Activated T-cell treated with anti-CD3 and anti-CD28 coated beads for 4 hours (primary cell): Measurements from ENCODE around the gene ELMO1.

ENCODE experiments used
- DNase-seq: peaks from one replicate; pipeline ENCODE4 v3.0.0-alpha.2; 2020

The ELMO1 gene

DNA sequence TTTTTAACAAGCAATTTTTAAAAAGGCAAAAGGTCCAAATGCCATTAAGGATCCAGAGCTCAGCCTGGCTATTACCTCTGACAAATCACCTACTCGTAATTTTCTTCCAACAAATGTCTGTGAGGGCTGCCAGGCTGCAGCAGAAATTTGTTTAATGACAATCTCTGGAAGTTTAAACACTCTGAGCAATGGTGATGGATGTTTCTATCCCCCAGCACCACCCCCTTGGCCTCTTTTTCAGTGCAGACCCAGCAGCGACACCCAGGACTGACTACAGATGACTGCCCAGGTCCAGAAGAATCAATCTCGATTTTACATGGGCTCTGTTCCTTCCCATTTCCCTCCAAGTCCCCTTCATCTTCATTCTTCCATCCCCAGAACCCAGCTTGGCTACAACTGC, 523.0 kb downstream of the ELMO1 start:
- no peak for DNase-seq

DNA sequence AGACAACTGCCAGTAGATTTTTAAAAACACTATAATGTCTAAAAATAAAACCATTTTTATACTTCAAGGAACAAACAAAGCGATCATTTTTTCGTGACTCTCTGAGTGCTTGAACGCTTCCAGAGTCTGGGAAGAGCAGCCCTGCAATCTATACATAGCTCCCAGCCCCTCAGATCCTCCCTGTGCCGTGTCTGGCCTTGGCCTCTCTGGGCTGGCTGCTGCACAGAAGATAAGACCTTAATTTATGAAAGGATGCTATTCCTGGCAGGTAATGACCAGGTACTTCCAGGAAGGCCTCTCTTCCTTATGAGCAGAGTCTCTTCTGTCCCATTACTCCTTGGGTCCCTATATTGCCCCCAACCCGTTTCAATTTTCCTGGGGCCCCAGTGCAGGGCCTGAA, 523.5 kb downstream of the ELMO1 start:
- no peak for DNase-seq

DNA sequence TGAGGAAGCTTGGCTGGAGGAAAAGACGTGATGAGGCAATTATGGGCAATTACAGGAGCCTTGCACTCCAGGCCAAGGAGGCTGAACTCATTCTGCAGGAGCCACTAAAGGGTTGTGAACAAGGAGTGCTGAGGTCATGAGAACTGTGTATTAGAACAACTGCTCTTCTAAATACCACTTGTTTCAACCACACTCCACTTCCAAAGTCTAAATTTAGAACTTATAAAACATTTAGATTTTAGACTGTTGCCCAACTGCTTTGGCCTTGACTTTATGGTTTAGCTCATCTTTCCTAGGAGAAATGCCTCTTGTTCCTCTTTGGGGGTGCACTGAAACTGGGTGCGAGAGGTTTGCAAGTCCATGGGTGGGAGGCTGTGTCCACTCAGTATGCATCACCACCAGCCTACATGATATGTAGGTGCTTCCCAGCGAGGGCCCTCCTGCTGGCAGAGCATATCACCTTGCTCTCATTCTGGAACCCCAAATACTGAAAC, 524.7 kb downstream of the ELMO1 start:
- no peak for DNase-seq

DNA sequence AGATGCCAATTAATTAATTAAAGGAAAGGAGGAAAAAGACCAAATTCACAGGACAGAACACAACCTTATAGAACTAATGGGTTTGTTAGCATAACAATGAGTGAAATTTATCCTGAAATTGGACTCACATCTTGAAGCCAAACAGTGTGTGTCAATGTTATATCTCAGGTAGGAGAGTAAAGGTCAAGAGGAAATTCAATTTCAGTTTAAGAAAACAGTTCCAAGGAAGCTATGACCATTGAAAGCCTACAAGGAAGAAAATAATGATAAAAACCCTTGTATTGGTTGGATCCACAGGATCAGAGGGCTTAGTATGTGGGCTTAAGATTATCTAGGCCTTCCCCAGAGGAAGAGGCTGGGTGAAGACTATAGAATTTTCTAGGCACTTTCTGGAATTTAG, 525.5 kb downstream of the ELMO1 start:
- no peak for DNase-seq

DNA sequence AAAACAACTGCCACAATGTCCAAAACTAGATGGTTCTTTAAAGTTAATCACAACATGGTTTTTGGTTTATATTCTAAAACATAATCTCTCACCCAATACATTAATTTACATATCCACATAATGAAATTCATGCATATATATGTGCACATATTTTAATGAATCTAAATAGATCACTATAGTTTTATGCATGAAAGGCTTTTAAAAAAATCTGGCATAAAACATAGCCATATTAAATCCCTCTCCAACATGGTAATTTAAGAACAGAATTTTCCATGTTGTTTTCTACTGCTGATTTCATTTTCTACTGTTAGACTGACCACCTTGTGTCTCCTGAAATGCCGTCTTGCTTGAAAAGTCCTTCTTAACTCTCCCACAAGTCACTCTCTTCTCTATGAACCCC, 528.2 kb downstream of the ELMO1 start:
- DNase-seq, result no peak

DNA sequence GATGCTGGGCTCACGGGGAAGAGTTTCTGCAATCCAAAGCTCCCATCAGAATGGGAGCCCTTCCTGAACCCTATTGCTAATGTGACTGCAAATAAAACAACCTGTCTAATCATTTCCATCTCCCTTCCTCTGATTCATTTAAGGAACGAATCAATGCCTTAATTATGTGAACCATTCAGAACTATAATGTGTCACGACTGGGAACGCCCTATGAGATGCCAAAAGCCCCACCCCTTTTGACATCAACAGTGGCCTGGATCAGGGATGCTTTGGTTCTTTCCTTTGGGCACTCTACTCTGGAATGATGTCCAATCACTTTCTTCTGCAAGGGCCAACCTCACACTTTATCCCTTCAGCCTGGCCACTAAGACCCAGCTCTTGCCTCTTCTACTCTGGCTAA, 528.9 kb downstream of the ELMO1 start:
- DNase-seq, result no peak

DNA sequence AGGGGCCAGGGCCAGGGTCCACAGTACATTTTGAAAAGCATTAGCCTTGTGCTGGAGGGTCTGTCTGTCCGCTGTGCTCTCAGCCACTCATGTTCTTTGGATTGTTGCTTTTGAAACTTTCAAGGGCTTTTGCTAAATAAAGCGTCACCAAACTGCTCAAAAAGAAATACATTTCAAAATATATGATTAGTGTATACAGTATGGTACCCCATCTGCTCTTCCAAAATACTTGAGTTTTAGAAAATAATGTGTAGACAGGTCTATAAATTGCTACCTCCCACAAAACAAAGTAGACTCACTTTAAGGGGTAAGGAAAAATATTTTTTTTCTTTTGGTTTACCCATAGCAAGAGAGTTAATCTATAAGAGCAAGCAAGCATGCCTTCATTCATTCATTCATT, 530.1 kb downstream of the ELMO1 start:
- no peak for DNase-seq

DNA sequence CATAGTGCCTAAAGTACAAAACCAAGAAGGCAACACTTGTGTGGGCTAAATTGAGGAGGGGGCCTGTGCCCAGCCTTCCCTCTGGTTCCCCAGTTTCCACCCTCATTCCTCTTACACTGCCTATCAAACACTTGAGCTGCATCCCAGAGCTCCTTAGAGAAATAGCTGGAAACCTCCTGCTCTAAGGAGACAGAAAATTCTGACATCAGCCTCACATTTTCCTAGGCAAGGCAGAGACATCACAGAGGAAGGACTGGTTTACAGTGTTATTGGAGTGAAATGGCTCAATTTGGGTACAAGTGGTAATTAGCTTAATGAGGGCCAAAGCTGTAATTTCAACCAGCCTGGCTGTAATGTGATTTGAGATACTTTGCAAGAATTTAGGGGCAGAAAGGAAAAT, 532.0 kb downstream of the ELMO1 start:
- DNase-seq, result no peak

DNA sequence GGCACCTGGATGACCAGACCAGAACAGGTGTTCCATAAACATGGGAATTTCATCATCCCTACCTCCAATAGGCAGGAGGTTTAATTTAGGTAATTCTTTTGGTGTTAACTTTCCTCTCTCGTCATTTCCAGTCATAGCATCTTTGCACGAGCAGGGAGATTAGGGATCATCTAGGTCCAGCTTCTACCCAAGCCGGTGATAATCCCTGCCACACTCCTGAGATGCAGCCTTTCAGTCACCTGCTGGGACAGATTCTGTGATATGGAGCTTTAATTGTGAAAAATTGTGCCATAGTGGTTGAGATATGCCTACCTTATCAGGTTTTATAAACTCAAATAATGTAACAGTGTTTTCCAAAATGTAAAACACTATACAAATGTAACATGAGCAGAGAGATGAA, 532.5 kb downstream of the ELMO1 start:
- DNase-seq, result no peak

DNA sequence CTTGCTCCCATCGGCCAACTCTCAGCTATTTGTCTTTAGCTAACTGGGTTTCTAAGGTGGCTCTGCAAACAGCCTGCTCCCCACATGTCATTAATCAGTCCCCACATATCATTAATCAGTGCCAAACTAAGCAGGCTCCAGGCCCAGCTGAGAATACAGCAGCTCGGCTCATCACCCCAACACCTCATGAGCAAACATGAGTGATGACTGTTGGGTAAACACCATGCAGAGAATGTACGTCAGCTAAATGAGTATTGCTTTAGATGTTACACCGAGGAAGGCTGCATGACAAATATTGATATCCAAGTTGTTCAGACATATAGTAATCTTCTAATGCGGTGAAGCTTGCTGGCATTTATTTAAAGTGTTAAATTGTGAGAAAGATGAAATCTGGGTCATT, 536.9 kb downstream of the ELMO1 start:
- DNase-seq, result no peak

DNA sequence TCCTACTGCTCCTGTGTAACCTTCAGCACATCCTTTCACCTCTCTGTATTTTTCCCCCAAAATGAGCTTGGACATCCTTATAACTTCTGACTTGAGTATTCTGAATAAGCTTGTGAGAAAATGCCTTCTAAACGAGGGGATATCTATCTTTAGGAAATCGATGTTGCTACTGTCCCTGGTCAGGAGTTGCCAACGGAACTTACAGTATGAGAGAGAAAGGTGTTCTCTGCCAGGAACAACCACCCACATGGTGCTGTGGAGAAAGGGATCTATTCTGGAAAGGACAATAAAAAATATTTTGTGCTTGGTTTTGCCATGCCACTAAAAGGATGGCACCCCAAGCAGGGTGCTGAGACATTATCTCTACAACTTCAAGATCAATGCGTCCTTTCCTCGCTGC, 537.8 kb downstream of the ELMO1 start:
- DNase-seq, result no peak

DNA sequence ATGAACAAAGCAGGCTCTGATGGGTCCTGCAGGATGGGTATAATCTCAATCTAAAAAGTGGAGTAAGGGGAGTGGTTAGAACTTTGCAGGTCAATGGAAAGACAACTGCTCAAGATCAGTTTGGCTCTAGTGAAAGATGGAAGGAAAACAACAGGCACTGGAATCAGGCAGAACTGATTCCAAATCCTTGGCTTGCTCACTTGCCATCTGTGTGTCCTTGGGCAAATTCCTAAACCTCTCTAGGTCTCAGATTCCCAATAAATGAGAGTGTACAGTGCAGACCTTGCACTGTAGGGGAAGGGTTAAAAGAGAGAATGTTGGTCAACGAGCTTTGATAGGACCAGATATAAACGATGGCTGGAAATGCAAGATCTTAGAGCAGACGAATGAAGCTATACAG, 538.3 kb downstream of the ELMO1 start:
- DNase-seq, result no peak

DNA sequence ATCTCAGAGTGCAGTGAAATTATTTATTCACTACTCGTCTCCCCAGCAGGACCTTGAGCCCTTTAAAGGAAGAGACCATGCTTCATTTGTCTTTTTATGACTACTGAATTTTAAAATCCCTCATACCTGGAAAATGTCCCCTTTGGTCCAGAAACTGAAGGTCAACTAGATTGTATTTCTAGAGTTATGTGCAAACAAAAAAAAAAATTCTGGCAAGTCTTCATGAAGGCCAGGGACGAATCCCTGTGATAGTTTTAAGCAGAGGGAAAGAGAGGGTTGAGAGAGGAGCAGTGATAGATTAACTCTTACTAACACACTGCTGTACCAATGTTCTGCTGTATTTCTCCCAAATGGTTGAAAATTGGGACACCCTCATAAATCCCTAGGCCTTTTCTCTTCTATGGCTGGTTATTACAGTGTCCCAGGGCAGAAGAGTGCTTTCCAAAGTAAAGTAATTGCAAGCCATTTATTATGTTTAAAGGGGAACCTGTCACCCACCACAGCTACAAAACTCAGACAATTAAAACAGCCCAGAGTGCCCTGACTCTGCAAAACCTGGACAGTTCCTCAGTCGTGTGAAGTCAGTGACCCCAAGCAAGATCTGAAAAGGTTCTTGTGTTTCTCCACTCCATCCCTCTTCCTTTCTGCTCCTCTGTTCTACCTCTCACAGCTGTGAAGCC, 541.6 kb downstream of the ELMO1 start:
- no peak for DNase-seq

DNA sequence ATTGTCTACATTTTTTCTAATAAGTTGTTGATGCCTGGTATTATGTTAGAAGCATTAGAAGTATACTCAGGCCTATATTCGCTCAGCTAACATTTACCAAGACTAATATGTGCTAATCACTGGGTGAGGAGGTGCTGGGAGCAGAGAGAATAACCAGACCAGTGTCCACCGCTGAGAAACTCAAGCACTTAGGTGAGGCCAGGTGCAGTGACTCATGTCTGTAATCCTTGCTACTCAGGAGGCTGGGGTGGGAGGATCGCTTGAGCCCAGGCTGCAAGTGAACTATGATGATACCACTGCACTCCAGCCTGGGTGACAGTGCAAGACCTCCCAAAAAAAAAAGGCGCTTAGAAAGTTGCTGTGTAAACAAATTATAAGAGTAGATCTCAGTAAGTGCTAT, 542.2 kb downstream of the ELMO1 start:
- DNase-seq, result no peak

DNA sequence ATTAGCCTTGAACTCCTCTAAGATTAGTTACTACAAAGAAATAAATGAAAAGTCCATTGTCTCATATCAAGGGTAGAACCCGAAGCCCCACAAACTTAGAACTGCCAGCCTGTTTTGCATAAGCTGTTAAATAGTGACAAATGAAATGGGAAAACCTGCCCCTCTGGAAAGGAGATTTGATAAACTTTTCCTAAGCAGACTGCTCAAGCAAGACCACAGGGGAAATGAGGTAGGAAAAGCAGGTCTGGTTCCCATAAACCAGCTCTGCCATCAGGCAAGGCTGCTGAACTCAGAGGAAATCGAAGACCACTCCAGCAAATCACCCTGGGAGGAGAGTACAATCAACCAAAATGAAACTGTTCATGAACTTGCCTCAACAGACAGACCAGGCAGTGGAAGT, 542.8 kb downstream of the ELMO1 start:
- no peak for DNase-seq

DNA sequence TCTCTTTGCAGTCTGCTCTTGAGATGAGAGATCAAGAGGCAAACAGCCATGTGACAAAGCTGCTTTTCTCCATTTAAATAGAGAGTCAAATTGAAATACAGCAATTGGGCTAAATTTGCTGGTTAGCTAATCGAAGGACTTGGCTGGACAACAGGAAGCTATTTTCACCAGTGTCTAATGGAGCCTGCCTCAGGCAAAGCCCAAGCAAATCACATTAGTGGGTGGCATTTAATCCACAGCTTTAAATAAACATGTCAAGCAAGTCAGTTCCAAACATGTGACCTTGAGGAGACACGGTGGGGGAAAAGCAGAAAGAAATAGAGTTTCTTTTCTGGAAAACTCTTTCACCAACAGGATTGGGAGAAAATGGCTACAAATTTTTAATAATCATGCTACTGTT, 543.9 kb downstream of the ELMO1 start:
- no peak for DNase-seq

DNA sequence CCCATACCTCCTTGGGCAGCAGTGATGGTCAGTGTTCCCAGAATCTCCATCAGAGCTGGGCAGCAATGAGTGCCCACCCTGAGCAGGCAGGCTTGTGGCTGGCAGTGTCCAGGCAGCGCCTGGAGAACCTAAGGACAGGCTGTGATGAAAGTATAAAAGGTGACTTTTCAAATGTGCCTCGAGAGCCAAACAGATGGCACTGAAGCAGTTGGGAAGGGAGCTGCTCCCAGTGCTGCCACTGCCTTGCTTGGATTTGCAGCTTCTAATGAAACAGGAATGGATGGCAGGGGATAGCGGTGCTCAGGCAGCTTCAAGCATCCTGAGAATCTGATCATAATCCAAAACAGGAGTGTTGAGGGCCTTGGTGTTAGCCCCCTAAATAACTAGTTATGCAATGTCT, 544.6 kb downstream of the ELMO1 start:
- no peak for DNase-seq

DNA sequence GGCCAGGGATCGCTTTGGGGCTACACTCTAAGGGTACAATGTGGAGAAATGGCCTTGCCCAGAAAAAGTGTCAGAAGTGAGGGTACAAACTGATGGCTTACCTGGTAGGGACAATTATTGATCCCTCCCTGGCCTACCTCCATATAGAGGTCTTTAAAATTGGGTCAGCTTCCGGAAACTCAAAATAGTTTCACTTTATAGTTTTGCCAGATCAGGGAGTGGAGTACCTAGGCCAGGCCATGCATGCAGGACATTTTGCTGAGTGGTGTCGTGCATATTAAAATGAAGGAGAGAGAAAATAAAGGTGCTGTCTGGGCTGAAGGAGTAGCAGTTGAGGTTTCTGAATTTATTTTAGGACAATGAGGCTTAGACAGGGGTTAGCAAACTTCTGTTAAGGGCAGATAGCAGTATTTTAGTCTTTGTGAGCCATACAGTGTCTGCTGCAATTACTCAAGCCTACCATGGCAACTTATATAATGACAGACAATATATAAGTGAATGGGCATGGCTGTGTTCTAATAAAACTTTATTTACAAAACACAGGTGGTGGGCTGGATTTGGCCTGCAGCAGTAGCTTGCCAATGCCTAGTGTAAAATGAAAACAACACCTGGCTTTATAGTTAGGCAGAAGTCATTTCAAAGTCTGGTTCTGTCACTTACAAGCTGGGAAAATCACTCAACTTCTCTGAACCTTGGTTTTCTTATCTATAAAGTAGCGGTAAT, 547.5 kb downstream of the ELMO1 start:
- DNase-seq, result no peak

DNA sequence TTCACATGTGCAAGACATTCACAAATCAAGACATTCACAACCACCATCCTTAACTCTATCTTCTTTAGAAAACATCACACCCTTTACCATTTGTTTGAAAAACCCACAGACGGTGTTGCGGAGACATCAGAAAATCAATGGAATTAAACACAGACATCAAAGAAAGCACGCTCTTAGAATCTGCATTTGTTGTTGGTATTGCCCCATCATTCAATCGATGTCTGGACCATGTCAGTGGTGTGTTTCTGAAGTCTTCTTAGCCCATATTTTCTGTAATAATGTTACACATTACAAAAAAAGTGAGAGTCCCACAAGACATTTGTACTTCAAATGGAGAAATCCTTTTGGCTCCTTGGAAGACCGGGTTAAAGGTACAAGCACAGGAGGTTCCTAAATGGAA, 550.5 kb downstream of the ELMO1 start:
- DNase-seq, result no peak

DNA sequence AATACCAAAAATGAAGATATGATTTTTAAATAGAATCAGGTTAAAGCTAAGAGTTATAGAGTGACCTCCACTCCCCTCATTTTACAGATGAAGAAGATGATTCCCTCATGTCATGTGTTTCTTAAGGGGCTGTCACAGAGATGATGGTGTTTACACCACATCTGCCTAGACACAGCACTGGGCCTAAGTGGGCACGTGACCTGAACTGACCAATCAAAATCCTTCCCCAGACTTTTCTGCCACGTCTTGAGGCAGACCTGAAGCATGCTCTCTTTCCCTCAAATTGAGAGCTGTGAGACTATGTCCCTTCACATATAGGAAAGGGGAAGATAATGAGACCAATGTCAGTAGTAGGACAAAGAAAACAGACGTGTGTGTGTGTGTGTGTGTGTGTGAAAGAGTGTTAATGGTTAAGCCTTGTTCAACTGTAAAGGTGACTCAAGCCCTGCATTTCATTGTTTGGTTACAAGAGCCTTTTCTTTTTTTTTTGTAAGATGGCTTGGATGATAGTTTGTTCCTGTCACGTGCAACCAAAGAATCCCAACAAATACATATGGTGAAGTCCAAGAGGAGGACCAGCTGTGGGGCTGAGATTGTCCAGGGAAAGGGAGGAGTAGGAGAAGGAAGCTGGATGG, 551.6 kb downstream of the ELMO1 start:
- no peak for DNase-seq

DNA sequence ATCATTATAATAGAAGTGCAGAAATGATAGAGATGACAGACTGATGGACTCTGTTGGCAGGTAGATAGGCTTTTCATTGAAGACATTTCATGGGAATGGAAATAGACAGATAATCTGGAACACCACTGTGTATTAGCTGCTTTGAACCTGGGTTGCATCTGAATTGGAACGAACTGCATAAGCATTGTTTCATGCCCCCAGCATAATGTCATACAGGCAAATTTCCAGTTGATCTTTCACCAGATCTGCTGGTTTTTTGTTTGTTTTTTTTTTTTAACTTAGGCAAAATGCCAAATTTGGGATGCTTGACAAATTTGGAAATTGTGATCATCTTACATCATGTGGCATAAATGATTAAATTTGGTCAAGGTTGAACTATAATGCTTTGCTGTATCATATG, 552.2 kb downstream of the ELMO1 start:
- no peak for DNase-seq

DNA sequence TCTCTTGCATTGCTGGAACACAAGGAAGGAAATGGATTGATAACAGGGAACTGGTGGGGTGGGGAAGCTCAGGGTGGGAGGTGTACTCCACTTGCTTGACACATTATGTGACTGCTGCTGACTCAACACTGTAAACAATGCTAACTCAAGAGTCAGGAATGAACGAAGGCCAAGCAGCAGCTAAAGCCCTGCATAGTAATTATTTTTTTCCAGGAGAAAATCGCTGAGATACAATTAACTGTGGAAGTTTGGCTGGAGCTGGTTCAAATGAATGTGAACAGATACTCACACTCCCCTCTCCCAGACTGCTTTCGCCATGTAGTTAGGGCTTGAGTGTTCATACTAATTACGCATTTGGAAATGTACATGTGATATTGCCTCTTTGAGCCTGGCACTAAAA, 553.5 kb downstream of the ELMO1 start:
- no peak for DNase-seq

DNA sequence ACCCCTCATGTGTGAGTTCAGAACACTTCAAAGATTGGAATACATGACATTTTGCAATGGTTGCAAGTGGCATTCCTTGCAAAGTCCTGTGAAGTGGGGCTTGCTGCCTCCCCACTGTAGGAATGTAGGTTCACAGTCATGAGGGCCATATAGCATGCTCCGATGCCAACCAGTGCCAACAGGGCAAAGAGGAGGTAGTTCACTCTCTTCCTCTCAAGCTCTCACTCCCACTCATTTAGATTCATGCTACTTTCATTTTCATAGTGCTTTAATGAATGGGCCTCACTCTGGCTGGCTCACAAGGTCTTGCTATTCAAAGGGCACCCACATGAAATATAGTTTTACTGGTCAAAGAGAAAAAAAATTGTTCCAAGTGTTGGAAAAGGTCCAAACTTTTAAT, 554.5 kb downstream of the ELMO1 start:
- no peak for DNase-seq

DNA sequence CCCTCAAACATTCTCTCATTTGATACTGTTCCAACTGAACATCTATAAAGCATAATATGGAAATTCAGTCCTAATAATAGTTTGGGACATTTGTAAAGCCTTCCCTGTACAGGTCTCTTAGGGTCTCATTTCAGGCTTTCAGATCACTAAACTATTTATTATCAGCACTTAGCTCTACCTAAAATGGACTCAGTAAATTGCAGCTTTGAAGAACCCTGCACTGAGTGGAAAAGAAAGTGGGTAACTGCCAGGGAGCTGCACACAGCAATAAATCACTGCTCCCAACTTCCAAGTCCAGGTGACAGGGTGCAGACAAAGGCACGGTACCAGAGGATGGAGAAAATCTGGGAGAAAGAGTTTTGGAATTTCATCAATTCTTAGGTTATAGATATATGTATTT, 559.5 kb downstream of the ELMO1 start:
- DNase-seq, result no peak
